Prostate gland (tissue), 2 donors: ENCODE measurements around the gene USP47. TPM values are rescaled to one million over a fixed set of nuclear protein-coding genes. Genes with fewer than 3 reads are reported as not detected.
A peak's percentile ranks its signal among the peaks of the same experiment; 100 is the strongest.

Experiments
- DNase-seq: peaks from one replicate; pipeline ENCODE4 v3.0.0-alpha.2; 2019; ENCODE audit warnings: low spot score
- H3K27ac ChIP-seq, 2 donors: fragments of 200-600 bp; sonication (generic); 2 replicates each; pipeline ENCODE4 v1.5.1; 2017 to 2019
- H3K27me3 ChIP-seq: fragments of 200-600 bp; sonication (generic); replicated peaks from 2 replicates; pipeline ENCODE4 v1.5.1; 2019; ENCODE audit not compliant: insufficient read depth
- H3K36me3 ChIP-seq, 2 donors: fragments of 200-600 bp; sonication (generic); 1 replicate in 1 of 2; 2 replicates in 1 of 2; pipeline versions ENCODE4 v1.5.1 to v1.8.1; 2017 to 2019
- H3K4me1 ChIP-seq: fragments of 200-600 bp; sonication (generic); replicated peaks from 2 replicates; pipeline ENCODE4 v1.5.1; 2019
- H3K4me3 ChIP-seq, 2 donors: fragments of 200-600 bp; sonication (generic); 2 replicates each; pipeline ENCODE4 v1.5.1; 2017 to 2019
- H3K9me3 ChIP-seq: fragments of 200-600 bp; sonication (generic); 2 replicates; pipeline ENCODE4 v1.5.1; 2017
- CTCF ChIP-seq, 4 experiments: fragments of 200-600 bp in 2 of 4; fragments of 450-650 bp in 2 of 4; sonication (generic) in 2 of 4; IDR thresholded peaks; 1 replicate in 3 of 4; 2 replicates in 1 of 4; pipeline ENCODE4 v1.5.1; 2016 to 2019; ENCODE audit warnings: antibody characterized with exemption in 4 of 4, mild to moderate bottlenecking in 2 of 4, moderate library complexity in 2 of 4
- POLR2A ChIP-seq: fragments of 450-650 bp; IDR thresholded peaks from one replicate; pipeline ENCODE4 v1.6.1; 2016; ENCODE audit warnings: antibody characterized with exemption, mild to moderate bottlenecking
- POLR2AphosphoS5 ChIP-seq: sonication (generic); formaldehyde crosslinking; IDR thresholded peaks from one replicate; pipeline ENCODE4 v1.6.1; 2017; ENCODE audit warnings: antibody characterized with exemption
- WGBS: methylation state at CpG from one replicate; pipeline ENCODE4 v1.1.5; 2018; 5-methylcytosine and 5-hydroxymethylcytosine counted together
- intact Hi-C: fragments of 100-400 bp; cut with DNase I; formaldehyde crosslinking; loops from one replicate; pipeline ENCODE4 v1.14.2; 2022
- total RNA-seq, 2 donors: library from RNA; depleted of rRNA; stranded (reverse); fragments of >200 nt; gene quantifications; one replicate each; pipeline ENCODE4 v1.1.0, GENCODE V29; 2016

Gene USP47
- total RNA-seq, 2 donors from 2014 or later, result 58.4 to 76.6 TPM

GRCh38 chr11:11894486-11894885 is 52.7 kb downstream of the USP47 start:
- no peak overlapping the region for H3K4me3 ChIP-seq
- H3K27me3 ChIP-seq, result no peaks in the 10 kb centered on the region
- DNase-seq, result no peak
- H3K36me3 ChIP-seq, result no peaks in the 10 kb centered on the region
- no peaks in the 10 kb centered on the region for H3K4me1 ChIP-seq
- intact Hi-C loops, result no loop called here
- H3K27ac ChIP-seq, result no peak overlapping the region
- no peak for TF ChIP-seq CTCF (IDR thresholded peaks at IDR 0.05)
- TF ChIP-seq POLR2AphosphoS5, result no peak
- no peak for TF ChIP-seq POLR2A
- WGBS, result 80% methylated on average over 1 of the region's 1 CpG
- no peaks in the 10 kb centered on the region for H3K9me3 ChIP-seq

GRCh38 chr11:11895672-11896071 is 53.9 kb downstream of the USP47 start:
- TF ChIP-seq CTCF (IDR thresholded peaks at IDR 0.05) (peak in 1 of 4 experiments; percentile 23), POLR2A (no peak)
- 70% methylated on average over 1 of the region's 1 CpG for WGBS
- H3K36me3 ChIP-seq, result no peaks in the 10 kb centered on the region

GRCh38 chr11:11898648-11899047 is 56.9 kb downstream of the USP47 start:
- Histone ChIP-seq H3K4me3 (no peak overlapping the region), H3K9me3 (no peaks in the 10 kb centered on the region), H3K27ac (no peak overlapping the region), H3K36me3 (no peaks in the 10 kb centered on the region), H3K4me1 (no peaks in the 10 kb centered on the region), H3K27me3 (no peaks in the 10 kb centered on the region)
- intact Hi-C loops, result no loop called here
- TF ChIP-seq POLR2A (no peak), CTCF (IDR thresholded peaks at IDR 0.05) (no peak), POLR2AphosphoS5 (no peak)
- WGBS, result 91% methylated on average over 2 of the region's 2 CpGs
- no peak for DNase-seq

More at GRCh38 chr11:11895672-11896071, 53.9 kb downstream of the USP47 start:
- Histone ChIP-seq H3K4me1 (no peaks in the 10 kb centered on the region), H3K4me3 (no peak overlapping the region), H3K27me3 (no peaks in the 10 kb centered on the region), H3K9me3 (no peaks in the 10 kb centered on the region), H3K27ac (no peak overlapping the region)
- intact Hi-C loops, result no loop called here
- DNase-seq, result no peak

GRCh38 chr11:11899401-11899800 is 57.6 kb downstream of the USP47 start:
- no peaks in the 10 kb centered on the region for H3K4me1 ChIP-seq
- no peak overlapping the region for H3K4me3 ChIP-seq
- WGBS, result 91% methylated on average over 1 of the region's 1 CpG
- H3K27ac ChIP-seq, result no peak overlapping the region
- no peak for DNase-seq
- intact Hi-C loops, result no loop called here
- no peaks in the 10 kb centered on the region for H3K27me3 ChIP-seq
- no peaks in the 10 kb centered on the region for H3K36me3 ChIP-seq
- TF ChIP-seq CTCF (IDR thresholded peaks at IDR 0.05) (no peak), POLR2A (no peak), POLR2AphosphoS5 (no peak)
- H3K9me3 ChIP-seq, result no peaks in the 10 kb centered on the region

GRCh38 chr11:11901929-11902328 is 60.2 kb downstream of the USP47 start:
- H3K27ac ChIP-seq, result no peak overlapping the region
- no peak for DNase-seq
- TF ChIP-seq POLR2AphosphoS5 (no peak), CTCF (IDR thresholded peaks at IDR 0.05) (no peak), POLR2A (no peak)
- no peaks in the 10 kb centered on the region for H3K4me1 ChIP-seq
- H3K9me3 ChIP-seq, result no peaks in the 10 kb centered on the region
- intact Hi-C loops, result no loop called here
- no peak overlapping the region for H3K4me3 ChIP-seq
- H3K36me3 ChIP-seq, result no peaks in the 10 kb centered on the region
- no peaks in the 10 kb centered on the region for H3K27me3 ChIP-seq
- WGBS, result 90% methylated on average over 3 of the region's 3 CpGs
